Activated CD8-positive, alpha-beta memory T cell treated with anti-CD3 and anti-CD28 coated beads for 1 hour (primary cell): Measurements from ENCODE around the gene ARL3.
A peak's percentile ranks its signal among the peaks of the same experiment; 100 is the strongest.
"Not testable (repeated sequence)": the region's sequence is repeated elsewhere in the genome, so short reads cannot be mapped to it uniquely, and the experiment has no call there.

ENCODE experiments used
- DNase-seq, 2 donors: peaks; one replicate each; pipeline ENCODE4 v3.0.0-alpha.2; 2020; ENCODE audit warnings: low read depth in 1 of 2; ENCODE audit errors: extremely low read depth in 1 of 2

ARL3 gene, protein sequence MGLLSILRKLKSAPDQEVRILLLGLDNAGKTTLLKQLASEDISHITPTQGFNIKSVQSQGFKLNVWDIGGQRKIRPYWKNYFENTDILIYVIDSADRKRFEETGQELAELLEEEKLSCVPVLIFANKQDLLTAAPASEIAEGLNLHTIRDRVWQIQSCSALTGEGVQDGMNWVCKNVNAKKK

GRCh38 chr10:102713814-102714620 is at the start of gene ARL3:
Gene ARL3, minus strand, starts transcription at chr10:102714397. Its CDS starts 122 bp downstream, at chr10:102714275.
- peak; percentile 87 to 90 for DNase-seq

- DNase-seq, result no peak
Measured at GRCh38 chr10:102763037-102763607, 48.9 kb upstream of the ARL3 start.

DNA sequence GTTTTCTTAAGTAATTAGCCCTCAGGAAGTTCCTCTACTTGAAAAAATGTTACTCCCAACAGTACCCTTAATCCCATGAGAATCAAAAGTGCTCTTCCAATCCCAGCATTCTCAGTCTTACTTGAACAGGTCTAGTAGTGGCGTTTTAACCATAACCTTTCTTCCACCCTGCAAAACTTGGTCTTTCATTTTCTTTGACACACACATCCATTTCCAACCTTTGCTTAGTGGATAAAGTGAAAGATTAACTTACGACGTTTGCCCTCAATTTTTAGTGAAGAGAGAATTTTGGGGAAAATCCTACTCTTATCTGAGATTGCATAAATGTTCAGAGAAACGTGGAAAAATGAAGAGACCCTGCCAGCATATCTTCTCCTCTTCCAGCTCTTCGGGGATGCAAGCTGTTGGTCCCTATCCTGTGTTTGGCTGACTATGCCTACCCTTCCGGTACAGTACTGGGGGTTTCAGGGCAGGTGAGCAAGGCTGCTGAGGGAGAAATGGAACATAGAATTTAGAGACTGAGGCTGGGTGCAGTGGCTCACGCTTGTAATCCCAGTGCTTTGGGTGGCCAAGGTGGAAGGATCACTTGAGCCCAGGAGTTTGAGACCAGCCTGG is 48.3 kb upstream of the ARL3 start:
- DNase-seq, result no peak

DNA sequence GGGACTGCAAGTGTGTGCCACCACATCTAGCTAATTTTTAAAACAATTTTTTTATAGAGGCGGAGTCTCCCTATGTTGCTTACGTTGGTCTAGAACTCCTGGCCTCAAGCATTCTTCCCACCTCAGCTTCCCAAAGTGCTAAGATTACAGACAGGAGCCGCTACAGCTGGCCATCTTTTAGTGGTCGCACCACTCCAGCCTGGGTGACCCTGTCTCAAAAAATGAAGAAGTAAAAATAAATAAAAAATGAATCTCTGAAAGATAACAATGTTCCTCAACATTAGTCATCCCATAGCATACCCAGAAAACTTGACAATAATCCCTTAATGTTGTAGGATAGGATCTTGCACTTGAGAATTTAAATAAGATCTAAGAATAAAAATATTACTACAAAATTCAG is 47.8 kb upstream of the ARL3 start:
- DNase-seq, result no peak

DNA sequence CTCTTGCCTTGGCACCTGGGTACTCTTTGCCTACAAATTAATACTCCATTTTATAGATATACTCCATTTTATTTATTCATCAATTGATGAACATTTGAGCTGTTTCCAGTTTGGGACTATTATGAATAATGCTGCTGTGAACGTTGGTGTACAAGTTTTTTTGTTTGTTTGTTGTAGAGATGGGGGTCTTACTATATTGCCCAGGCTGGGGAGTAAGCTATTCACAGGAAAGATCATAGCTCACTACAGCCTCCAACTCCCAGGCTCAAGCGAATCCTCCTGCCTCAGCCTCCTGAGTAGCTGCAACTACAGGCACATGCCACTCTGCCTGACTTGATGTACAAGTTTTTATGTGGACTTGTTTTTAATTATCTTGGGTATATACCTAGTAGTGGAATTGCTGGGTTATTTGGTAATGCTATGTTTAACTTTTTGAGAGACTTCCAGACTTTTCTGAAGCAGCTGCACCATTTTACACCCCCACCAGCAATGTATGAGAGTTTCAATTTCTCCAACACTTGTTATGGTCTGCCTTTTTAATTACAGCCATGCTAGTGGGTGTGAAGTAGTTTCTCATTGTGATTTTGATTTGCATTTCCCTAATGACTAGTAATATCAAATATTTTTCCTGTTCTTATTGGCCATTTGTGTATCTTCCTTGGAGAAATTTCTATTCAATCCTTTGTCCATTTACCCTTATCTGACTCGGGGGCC is 45.5 kb upstream of the ARL3 start:
- no peak for DNase-seq

DNA sequence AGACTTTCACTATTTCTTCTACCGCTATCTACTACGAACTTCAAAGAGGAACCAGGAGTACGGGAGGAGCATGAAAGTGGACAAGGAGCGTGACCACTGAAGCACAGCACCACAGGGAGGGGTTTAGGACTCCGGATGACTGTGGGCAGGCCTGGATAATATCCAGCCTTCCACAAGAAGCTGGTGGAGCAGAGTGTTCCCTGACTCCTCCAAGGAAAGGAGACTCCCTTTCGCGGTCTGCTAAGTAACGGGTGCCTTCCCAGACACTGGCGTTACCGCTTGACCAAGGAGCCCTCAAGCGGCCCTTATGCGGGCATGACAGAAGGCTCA is 44.7 kb upstream of the ARL3 start:
- DNase-seq, result not testable (repeated sequence)

GRCh38 chr10:102758240-102758932 is 44.2 kb upstream of the ARL3 start:
- no peak for DNase-seq

DNA sequence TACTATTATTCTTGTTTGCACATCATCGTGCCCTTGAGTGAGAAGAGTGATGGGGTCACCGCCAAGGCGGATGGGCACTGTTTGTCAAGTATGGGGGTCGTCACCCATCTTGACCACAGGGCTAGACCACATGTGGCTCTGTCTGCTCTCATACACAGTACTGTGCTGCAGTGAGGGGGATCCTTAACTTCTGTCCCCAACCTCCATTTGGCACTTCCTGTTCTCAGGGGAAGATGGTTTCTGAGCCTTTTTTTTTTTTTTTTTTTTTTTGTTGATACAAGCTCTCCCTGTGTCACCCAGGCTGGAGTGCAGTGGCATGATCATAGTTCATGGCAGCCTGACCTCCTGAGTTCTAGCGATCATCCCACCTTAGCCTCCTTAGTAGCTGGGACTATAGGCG is 43.1 kb upstream of the ARL3 start:
- no peak for DNase-seq

- no peak for DNase-seq
Measured at GRCh38 chr10:102753718-102754117, 39.5 kb upstream of the ARL3 start.

GRCh38 chr10:102752934-102753664 is 38.9 kb upstream of the ARL3 start:
- no peak for DNase-seq

DNA sequence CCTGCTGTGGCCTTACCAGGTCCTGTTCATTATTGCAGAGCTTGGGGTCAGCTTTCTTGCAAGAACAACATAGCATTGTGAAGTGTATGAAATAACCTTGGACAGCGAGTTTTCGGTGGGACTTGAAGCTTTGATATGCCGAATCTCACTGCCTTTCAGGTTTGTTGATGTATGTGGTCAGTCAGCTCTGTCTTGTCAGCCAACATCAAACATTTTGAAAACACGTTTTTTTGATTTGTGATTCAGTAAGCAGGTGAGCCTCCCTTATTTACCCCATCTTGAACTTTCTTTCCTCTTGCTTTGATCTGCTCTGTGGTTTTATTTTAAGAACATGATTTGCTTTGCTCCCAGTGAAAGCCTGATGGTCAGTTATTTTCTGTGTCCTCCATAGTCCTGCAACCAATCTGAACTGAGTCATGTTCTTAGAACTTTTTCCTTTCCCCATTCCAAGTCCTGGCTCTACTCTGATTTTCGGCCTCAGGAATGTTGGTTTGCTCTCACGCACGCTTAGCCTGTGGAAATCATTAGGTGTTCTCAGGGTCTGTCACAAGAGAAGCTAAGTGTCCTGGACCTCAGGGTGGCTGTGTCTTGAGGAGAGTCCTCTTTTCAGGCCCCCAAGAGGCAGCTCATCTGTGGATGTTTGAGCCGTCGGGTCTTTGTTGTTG is 38.2 kb upstream of the ARL3 start:
- no peak for DNase-seq

DNA sequence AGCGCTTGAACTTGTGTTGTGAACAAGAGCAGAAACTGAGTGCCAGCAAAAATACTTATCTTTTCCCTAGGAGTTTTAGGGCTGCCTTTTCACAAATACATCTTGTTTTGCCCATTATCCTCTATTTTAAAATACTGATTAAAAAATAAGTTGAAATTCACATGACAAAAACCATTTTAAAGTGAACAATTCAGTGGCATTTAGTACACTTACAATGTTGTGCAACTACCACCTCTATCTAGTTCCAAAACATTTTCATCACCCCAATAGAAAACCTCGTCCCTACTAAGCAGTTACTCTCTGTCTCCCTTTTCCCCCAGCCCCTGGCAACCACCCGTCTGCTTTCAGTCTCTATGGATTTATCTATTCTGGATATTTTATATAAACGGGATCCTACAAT is 31.0 kb upstream of the ARL3 start:
- DNase-seq, result no peak

DNA sequence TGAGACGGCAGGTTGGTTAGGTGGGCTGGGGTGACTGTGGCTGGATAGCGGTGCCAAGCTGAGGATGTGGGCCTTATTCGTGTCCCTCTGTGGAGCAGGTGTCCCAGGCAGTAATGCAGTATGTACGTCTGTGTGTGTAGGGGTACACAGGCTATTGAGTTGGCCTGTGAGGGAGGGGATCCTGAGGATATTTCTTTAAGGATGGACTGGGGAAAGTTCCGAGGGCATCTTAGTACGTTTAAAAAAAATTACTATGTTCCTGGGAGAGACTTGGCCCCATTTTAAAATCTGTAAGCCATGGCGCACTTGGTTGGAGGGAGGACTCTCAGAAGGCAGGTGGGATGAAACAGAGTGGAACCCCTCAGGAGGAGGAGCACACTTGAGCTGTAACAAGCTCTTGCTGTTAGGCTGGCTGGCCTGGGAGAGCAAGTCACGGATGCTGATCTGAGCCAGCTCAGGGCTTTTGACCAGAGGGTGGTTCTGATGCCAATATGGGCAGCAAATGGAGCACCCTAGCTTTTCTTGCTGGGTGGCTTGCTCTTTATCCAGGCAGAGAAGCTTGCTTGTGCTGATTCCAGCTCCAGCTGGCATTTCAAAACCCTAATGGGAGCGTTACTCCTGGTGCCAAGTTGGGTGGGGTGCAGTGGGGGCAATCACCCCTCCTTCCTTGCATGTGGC is 30.3 kb upstream of the ARL3 start:
- DNase-seq, result no peak

DNA sequence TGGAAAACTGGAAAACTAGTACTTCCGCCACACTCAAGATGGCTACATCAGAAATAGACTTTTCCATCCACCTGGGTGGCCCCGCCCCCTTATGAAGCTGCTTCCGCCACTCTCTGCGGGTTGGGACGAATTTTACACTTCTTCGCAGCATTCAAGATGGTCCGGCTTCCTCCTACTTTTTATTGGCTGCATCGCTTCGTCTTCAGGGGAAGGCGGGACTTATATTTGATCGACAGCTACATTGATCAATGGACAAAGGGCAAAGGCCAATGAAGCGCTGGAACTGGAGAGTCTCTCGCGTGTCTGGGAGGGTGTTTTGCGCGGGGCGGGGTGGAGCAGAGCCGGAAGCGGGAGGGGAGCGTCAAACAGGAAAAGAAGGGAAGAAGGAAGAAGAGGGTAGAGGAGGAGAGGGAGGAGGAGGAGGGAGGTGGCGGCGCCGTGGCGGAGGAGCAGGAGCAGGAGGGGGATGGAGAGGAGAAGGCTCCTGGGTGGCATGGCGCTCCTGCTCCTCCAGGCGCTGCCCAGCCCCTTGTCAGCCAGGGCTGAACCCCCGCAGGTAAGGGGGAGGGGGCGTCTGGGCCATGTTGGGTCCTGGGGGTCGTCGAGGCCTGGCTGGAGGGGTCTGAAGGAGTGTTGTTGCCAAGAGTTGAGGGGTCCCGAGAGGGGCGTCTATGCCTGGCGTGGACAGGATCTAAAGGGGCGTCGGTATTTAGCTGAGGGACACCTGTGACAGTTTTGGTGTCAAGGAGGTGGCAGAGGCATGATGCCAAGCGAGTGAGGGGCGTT is 29.6 kb upstream of the ARL3 start, which contains the start of gene WBP1L:
Gene WBP1L (plus strand): TSS at position 361 of the 786 bp plus-strand sequence. CDS start 106 bp downstream, at position 467.
- DNase-seq, result peak; percentile 85 to 87

- no peak for DNase-seq
Measured at GRCh38 chr10:102743078-102743587, 28.9 kb upstream of the ARL3 start.

DNA sequence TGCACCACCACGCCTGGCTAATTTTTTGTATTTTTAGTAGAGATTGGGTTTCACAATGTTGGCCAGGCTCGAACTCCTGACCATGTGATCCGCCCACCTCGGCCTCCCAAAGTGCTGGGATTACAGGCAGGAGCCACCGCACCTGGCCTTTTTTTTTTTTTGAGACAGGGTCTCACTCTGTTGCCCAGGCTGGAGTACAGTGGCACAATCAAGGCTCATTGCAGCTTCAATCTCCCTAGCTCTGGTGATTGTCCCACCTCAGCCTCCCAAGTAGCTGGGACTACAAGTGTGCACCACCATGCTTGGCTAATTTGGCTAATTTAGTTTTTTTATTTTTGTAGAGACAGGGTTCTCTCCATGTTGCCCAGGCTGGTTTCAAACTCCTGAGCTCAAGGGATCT is 28.1 kb upstream of the ARL3 start:
- DNase-seq, result not testable (repeated sequence)

GRCh38 chr10:102741726-102742237 is 27.6 kb upstream of the ARL3 start:
- no peak for DNase-seq

DNA sequence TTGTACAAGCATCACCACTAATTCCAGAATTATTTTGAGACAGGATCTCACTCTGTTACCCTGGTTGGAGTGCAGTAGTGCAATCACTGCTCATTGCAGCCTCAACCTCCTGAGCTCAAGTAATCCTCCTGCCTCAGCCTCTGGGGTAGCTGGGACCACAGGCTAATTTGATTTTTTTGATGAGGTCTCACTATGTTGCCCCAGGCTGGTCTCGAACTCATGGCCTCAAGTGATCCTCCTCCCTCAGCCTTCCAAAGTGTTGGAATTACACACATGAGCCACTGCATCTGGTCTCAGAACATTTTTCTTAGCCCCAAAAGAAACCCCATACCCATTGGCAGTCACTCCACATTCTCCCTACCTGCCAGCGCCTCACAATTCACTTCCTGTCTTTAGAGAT is 26.0 kb upstream of the ARL3 start:
- DNase-seq, result no peak
